Stomach smooth muscle (tissue), 2 donors: ENCODE measurements around the gene GRM4.

Experiments used
- H3K27ac ChIP-seq: one replicate; pipeline ENCODE4 v1.7.0; 2013; ENCODE audit warnings: mild to moderate bottlenecking, low read length, inconsistent platforms
- H3K27me3 ChIP-seq, 2 donors: one replicate each; pipeline ENCODE4 v1.7.0; 2013; ENCODE audit warnings: low read length in 2 of 2; ENCODE audit not compliant: insufficient read depth in 2 of 2, control insufficient read depth in 1 of 2
- H3K36me3 ChIP-seq, 2 donors: one replicate each; pipeline ENCODE4 v1.7.0; 2013; ENCODE audit warnings: low read length in 2 of 2; ENCODE audit not compliant: control insufficient read depth in 2 of 2, insufficient read depth in 2 of 2
- H3K4me1 ChIP-seq: one replicate; pipeline ENCODE4 v1.7.0; 2013; ENCODE audit warnings: low read length; ENCODE audit not compliant: control insufficient read depth, insufficient read depth
- H3K4me3 ChIP-seq, 2 donors: one replicate each; pipeline ENCODE4 v1.7.0; 2013; ENCODE audit warnings: low read length in 2 of 2
- H3K9ac ChIP-seq, 2 donors: one replicate each; pipeline ENCODE4 v1.7.0; 2013; ENCODE audit warnings: low read length in 2 of 2, mild to moderate bottlenecking in 1 of 2
- H3K9me3 ChIP-seq, 2 donors: one replicate each; pipeline ENCODE4 v1.7.0; 2013; ENCODE audit warnings: low read length in 2 of 2; ENCODE audit not compliant: control insufficient read depth in 2 of 2
- donor health status: healthy.
- donor health status: Pancreatic carcinoma.

GRM4 gene

DNA sequence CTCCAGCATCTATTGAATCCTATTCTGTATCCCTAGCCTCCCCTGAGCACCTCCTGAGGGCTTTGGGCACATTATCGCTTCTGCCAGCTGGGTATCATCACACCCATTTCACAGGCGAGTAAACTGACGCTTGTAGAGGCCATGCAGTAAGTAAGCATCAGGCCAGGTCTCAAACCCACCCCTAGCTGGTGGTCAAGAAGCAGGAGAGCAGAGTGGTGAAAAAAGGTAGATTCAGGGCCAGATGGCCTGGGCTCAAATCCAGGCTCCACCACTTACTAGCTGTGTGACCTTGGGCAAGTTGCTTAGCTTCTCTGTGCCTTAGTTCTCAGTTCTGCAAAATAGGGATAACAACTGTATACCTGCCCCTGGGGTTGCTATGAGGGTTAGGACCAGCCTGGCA lies 19.9 kb downstream of the GRM4 start:
- Histone ChIP-seq H3K27ac (no peak overlapping the region), H3K4me3 (no peak overlapping the region), H3K9ac (no peak overlapping the region), H3K36me3 (no peaks in the 10 kb centered on the region), H3K9me3 (no peaks in the 10 kb centered on the region), H3K27me3 (peaks cover 12 to 20% of the 10 kb centered on the region in 2 donors), H3K4me1 (no peaks in the 10 kb centered on the region)

DNA sequence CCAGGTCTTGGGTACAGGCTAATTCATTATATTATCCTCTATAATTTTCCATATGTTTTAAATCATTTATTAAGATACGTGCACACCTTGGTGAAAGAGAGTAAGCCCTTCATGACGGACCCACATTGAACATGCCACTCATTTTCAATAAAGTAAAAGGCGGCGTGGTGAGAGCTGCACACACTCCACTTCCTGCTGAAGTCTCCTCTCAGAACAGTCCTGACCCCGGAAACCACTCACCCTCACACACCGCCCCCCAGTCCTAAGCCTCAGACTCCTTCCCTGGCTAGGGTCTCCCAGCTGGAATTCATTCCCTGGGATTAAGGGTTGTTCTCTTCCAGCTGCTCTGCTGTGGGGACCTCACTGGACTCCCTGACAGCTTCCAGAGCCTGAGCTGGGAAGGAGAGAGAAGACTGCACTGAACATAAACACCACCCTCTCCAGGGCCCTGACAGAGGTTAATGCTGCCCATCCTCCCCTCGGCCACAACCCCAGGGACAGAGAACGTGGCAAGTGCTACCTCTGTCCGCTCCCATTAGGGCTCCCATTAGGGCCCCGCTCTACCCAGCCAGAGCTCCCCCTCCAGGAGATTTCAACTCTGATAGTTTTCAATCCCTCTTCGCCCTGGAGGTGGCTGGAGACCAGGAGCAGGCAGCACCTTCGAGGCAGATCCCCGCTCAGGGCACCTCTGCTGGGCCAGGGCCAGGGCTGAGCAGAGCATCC lies 24.8 kb downstream of the GRM4 start:
- H3K4me1 ChIP-seq, result no peaks in the 10 kb centered on the region
- H3K4me3 ChIP-seq, result no peak overlapping the region
- H3K27me3 ChIP-seq, result peaks cover 8 to 10% of the 10 kb centered on the region in 2 donors

DNA sequence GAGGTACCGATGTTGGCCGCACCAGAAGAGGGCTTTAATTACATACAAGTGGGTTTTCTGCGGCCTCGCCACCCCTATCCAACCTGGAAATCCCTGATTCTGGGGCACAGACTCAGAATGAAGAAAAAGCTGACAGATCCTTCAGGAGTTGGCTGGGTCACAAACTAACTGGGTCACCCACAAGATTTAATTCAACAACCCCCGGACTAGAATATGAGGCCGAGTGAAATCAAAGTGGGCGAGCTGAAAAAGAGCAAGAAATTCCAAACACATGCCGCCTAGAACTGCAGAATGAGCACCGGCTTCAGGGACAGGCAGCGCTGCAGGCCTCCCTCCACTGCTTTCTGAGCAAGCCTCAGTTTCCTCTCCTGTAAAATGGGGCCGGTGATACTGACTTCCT lies 30.0 kb downstream of the GRM4 start:
- Histone ChIP-seq H3K4me3 (no peak overlapping the region), H3K4me1 (no peaks in the 10 kb centered on the region), H3K36me3 (no peaks in the 10 kb centered on the region), H3K9me3 (no peaks in the 10 kb centered on the region), H3K27me3 (peaks cover 3 to 12% of the 10 kb centered on the region in 2 donors), H3K27ac (no peak overlapping the region), H3K9ac (no peak overlapping the region)

More for the DNA sequence above, 24.8 kb downstream of the GRM4 start:
- no peaks in the 10 kb centered on the region for H3K36me3 ChIP-seq
- H3K9ac ChIP-seq, result no peak overlapping the region
- H3K27ac ChIP-seq, result no peak overlapping the region
- H3K9me3 ChIP-seq, result no peaks in the 10 kb centered on the region

DNA sequence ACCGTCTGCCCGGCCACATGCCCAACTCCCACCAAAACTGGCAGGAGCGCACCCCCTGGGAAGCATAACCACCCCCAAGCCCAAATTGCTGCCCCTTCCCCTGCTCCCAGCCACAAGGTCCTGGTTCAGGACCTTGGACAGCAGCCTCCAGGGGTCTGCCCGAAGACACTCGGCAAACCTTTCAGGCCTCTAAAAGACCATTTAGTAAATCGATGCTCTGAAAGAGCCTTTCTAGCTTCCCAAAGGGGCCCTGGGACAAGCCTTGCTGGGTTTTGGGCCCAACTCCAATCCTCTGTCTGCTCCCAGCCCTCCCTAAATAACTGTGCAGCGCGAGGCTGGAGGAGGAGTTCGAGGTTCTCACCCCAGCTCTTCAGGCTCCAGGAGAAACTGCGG lies 30.5 kb downstream of the GRM4 start:
- no peaks in the 10 kb centered on the region for H3K36me3 ChIP-seq
- peaks cover 3 to 15% of the 10 kb centered on the region in 2 donors for H3K27me3 ChIP-seq
- no peaks in the 10 kb centered on the region for H3K4me1 ChIP-seq
- no peaks in the 10 kb centered on the region for H3K9me3 ChIP-seq
- H3K27ac ChIP-seq, result no peak overlapping the region
- H3K4me3 ChIP-seq, result no peak overlapping the region
- no peak overlapping the region for H3K9ac ChIP-seq

DNA sequence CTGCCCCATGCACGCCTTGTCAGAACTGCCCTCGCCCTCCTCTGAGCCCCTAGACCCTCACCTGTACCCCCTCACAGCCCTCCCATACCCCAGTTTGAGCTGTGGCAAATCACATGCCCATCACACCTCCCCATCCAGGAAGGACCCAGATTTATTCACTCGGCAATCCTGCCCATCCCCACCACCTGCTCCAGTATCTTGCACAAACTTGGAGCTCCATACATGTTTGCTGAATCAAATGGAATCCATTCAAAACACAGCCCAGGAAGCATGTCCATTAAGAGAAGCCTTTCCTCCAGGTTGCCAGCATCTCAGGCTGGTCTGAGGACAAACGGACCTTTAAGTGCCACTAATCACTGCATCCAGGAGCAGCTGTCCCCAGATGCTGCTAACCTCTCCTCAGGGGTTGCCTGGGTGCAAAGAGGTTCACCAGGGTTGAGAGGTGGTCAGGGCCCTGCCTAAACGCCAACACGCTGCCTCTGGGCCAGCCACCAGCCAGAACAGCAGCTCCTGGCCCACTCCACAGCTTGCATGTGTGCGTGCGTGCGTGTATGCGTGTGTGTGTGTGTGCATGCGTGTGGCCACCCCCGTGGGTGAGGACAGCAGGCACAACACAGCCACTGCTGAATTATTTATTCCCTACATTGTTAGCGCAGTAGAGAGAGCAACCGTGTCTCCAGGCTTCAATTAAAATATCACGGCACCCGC lies 31.0 kb downstream of the GRM4 start:
- Histone ChIP-seq H3K9ac (no peak overlapping the region), H3K27me3 (peaks cover 3 to 15% of the 10 kb centered on the region in 2 donors), H3K36me3 (no peaks in the 10 kb centered on the region), H3K9me3 (no peaks in the 10 kb centered on the region), H3K27ac (no peak overlapping the region), H3K4me1 (no peaks in the 10 kb centered on the region), H3K4me3 (no peak overlapping the region)

DNA sequence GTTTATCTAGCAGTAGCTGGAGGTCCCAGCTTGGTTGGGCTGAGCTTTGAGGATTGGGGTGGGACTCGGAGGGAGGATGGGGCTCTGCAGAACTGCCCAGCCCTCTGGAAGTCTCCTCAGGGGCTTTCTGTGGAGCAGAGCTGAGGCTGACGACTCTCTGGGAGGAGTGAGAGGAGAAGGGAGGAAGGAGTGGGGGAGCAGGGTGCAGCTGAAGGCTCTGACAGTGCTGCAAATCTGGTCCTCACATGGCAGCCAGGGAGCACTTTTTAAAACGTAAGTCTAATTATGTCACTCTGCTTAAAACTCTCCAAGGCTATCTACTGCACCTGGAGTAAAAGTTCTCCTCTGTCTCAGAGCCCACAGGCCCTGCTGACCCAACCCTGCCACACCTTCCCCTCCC lies 32.4 kb downstream of the GRM4 start:
- Histone ChIP-seq H3K27me3 (peaks cover 8 to 16% of the 10 kb centered on the region in 2 donors), H3K4me1 (no peaks in the 10 kb centered on the region), H3K9ac (no peak overlapping the region), H3K4me3 (no peak overlapping the region), H3K27ac (no peak overlapping the region), H3K36me3 (no peaks in the 10 kb centered on the region), H3K9me3 (no peaks in the 10 kb centered on the region)

DNA sequence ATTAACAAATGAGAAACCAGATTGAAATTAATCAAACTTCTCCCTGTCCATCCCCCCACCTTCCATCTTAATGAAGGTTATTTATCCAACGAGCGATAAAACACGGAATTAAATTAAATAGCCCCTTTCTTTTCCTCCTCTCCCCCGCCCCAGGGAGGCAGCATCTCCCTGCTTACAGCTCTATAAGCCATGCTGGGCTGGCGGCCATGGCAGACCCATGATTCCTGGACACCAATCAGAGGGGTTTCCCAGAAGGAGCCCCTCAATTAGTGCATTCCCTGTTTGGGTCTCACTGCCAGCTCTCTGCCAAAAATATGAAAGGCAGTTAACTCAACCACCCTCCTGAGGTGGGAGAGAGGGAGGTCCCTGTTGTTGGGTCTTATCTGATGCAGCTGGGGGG lies 33.8 kb downstream of the GRM4 start:
- Histone ChIP-seq H3K4me1 (no peaks in the 10 kb centered on the region), H3K27ac (no peak overlapping the region), H3K9me3 (no peaks in the 10 kb centered on the region), H3K4me3 (no peak overlapping the region), H3K36me3 (no peaks in the 10 kb centered on the region), H3K27me3 (peaks cover 8 to 16% of the 10 kb centered on the region in 2 donors), H3K9ac (no peak overlapping the region)

DNA sequence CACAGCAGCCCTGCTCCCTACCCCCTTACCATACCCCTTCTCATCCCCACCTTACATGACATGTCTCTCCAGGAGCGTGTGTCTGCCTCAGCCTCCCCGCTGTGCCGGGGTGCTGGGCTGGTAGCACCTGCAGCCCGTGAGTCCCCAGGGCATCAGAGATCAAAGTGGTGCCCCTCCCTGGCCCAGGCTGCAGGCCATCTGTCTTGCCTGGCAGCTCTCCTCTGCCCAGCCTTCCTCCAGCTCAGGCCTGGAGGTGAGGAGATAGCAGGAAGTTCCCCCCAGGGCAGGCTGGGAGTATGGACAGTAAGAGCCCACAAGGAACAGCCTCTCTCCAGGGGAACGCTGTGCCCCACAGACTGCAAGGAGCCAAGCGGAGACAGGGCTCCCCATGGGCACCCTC lies 35.3 kb downstream of the GRM4 start:
- H3K4me3 ChIP-seq, result no peak overlapping the region
- H3K27ac ChIP-seq, result no peak overlapping the region
- H3K9ac ChIP-seq, result no peak overlapping the region
- no peaks in the 10 kb centered on the region for H3K36me3 ChIP-seq
- no peaks in the 10 kb centered on the region for H3K4me1 ChIP-seq
- peaks cover 8 to 16% of the 10 kb centered on the region in 2 donors for H3K27me3 ChIP-seq
- H3K9me3 ChIP-seq, result no peaks in the 10 kb centered on the region

DNA sequence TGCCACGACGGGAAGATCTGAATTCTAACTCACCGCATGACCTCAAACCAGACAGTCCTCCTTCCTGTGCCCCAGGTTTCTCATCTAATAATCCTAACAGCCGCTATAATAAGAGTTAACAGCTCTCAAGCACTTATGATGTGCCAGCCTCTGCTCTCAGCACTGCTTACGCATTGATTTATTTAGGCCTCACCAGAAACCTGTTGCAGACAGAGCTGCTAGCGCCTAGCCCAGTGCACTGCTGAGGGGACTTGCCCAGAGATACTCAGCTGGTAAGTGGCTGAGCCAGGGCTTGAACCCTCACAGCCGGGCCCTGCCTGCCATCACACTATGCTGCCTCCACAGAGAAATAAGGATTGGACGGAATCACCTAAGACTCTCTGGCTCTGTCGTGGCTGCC lies 37.7 kb downstream of the GRM4 start:
- no peaks in the 10 kb centered on the region for H3K9me3 ChIP-seq
- peaks cover 5 to 9% of the 10 kb centered on the region in 2 donors for H3K27me3 ChIP-seq
- H3K9ac ChIP-seq, result no peak overlapping the region
- H3K4me3 ChIP-seq, result no peak overlapping the region
- no peaks in the 10 kb centered on the region for H3K4me1 ChIP-seq
- no peaks in the 10 kb centered on the region for H3K36me3 ChIP-seq
- no peak overlapping the region for H3K27ac ChIP-seq

DNA sequence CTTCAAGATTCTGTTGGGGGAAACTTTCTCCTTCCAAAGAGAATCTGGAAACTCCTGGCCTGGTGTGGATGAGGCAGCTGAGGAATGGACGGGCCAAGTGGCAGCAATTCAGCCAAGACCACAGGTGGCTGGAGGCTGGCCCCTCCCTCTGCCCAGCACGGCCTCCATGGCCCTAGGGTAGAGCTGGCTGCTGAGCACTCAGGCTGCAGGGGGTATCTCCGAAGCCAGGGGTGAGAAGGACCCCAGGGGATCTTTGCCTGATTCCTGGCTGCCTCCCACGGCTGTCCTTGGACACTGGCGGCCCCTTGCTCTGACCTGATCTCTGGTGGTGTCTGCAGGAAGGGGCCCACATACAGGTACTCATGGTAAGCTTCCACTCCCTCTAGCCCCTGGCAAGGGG lies 39.0 kb downstream of the GRM4 start:
- Histone ChIP-seq H3K27ac (no peak overlapping the region), H3K27me3 (peaks cover 5 to 8% of the 10 kb centered on the region in 2 donors), H3K9me3 (no peaks in the 10 kb centered on the region), H3K9ac (no peak overlapping the region), H3K4me3 (no peak overlapping the region), H3K36me3 (no peaks in the 10 kb centered on the region), H3K4me1 (no peaks in the 10 kb centered on the region)

DNA sequence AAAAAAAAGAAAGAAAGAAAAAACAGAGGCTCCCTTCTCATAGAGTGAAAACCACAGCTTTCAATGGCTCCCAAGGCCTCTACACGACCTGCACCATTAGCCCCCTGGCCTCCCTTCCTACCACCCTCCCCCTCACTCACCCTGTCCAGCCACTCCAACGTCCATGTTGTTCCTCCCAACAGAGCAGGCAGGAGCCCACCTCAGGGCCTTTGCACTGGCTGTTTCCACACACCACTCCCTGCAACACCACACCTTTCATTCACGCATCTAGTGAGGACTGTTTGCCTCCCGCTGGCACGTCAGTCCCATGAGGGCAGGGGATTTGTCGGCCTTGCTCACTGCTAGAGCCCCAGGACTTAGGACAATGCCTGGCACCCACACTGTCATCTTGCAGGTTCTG lies 39.5 kb downstream of the GRM4 start:
- Histone ChIP-seq H3K4me3 (no peak overlapping the region), H3K36me3 (no peaks in the 10 kb centered on the region), H3K27me3 (peaks cover 5 to 7% of the 10 kb centered on the region in 2 donors), H3K9me3 (no peaks in the 10 kb centered on the region), H3K27ac (no peak overlapping the region), H3K4me1 (no peaks in the 10 kb centered on the region), H3K9ac (no peak overlapping the region)
